ENCODE results near the gene DDX50.
A peak's percentile ranks its signal among the peaks of the same experiment; 100 is the strongest.
"Not testable (repeated sequence)": the region's sequence is repeated elsewhere in the genome, so short reads cannot be mapped to it uniquely, and the experiment has no call there.

Gene DDX50

GRCh38 chr10:68900427-68901104, 549 bp upstream of the DDX50 start:
- DNase-seq (ENCODE audit: extremely low read depth in 1 of 2, low read depth in 1 of 2), result no peak

GRCh38 chr10:68902382-68902781, 1.3 kb downstream of the DDX50 start:
- DNase-seq (ENCODE audit: extremely low read depth in 1 of 2, low read depth in 1 of 2), result no peak

DNA sequence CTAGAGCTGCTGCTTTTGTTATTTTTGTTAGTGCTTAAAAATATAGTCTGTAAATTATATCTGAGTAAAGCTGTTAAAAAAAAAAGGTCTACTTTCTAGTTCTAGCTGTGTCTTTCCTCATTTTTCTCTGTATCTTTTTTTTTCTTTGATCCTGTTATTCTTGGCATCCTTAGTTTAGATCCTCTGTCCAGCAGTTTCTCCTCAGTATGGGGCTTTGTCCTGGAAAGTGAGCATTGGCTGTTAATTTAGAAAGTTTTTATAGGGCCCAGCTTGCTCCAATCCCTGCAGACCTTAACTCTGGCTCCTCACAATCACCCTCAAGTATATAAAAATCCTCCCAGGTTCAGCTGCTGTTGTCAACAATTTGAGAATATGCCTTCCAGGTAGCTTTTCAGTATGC, 23.5 kb downstream of the DDX50 start:
- no peak for DNase-seq (ENCODE audit: extremely low read depth in 1 of 2, low read depth in 1 of 2)

- no peak for DNase-seq (ENCODE audit: extremely low read depth in 1 of 2, low read depth in 1 of 2)
Measured at GRCh38 chr10:68925489-68925888, 24.4 kb downstream of the DDX50 start.

- not testable (repeated sequence) for DNase-seq (ENCODE audit: extremely low read depth in 1 of 2, low read depth in 1 of 2)
Measured at GRCh38 chr10:68929157-68929556, 28.0 kb downstream of the DDX50 start.

GRCh38 chr10:68929888-68930287, 28.8 kb downstream of the DDX50 start:
- not testable (repeated sequence) for DNase-seq (ENCODE audit: extremely low read depth in 1 of 2, low read depth in 1 of 2)

DNA sequence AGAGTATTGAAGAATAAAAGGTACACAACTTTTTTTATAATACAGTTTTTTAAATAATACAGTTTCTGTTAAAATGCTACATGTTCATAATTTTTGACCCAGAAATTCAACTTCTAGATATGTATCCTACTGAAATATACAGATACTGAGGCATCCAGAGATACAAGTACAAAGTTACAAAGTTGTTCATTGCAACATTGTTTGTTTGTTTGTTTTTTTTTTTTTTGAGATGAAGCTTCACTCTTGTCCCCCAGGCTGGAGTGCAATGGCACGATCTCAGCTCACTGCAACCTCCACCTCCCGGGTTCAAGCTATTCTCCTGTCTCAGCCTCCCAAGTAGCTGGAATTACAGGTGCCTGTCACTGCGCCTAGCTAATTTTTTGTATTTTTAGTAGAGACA, 31.7 kb downstream of the DDX50 start:
- DNase-seq (ENCODE audit: extremely low read depth in 1 of 2, low read depth in 1 of 2), result not testable (repeated sequence)

DNA sequence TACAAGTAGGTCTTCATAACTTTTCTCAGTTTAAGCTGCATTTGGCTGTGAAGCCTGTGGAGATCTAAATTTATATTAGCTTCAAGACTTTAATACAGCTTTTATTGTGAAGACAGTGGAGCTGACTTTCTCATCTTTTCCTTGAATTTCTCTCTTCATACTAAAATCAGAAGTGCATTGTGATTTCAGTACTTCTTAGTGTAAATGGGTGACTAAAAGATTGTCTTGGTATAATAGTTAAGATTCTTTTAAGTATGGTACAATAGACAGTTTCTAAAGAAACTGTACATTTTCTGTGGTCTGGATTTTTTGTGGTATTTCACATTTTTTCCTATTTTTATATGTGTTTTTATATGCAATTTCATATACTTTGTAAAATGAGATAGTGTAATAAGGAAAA, 33.9 kb downstream of the DDX50 start:
- DNase-seq (ENCODE audit: extremely low read depth in 1 of 2, low read depth in 1 of 2), result no peak

DNA sequence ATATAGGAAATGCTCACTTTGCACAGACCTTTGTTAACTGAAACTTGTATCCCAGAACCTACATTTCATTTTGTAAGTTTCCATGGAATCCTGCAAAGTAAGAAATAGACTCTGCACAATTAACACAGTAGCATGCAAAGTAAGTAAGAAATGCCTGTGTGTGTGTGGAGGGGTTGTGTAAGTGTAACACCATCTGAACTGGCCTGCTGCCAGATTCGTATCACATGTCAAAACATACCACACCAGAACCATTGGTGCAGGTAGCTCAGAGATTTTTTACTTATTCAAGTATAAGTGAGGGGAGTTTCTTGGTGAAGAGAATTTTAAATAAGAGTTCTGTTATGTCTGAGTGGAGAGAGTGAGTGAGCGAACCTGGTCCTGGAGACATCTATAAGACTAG, 37.0 kb downstream of the DDX50 start:
- DNase-seq (ENCODE audit: extremely low read depth in 1 of 2, low read depth in 1 of 2), result no peak

DNA sequence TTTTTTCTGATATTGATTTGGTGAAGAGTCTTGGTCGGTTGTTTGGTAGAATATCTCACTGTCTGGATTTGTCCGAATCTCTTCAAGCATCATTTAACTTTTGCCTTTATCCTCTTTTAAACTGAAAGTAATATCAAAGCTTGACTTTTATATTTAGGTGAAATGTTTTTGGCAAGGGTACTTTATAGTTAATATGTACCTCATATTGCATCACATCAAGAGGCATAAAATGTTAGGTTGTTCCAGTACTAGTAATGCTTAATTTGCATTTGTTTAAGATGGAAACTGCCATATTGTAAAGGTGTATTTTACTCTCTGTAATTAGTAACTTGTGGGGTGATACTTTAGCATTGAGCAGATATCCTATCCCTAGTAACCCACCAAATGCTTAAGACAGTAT, 37.8 kb downstream of the DDX50 start:
- DNase-seq (ENCODE audit: extremely low read depth in 1 of 2, low read depth in 1 of 2), result no peak

- DNase-seq (ENCODE audit: extremely low read depth in 1 of 2, low read depth in 1 of 2), result not testable (repeated sequence)
Measured at GRCh38 chr10:68940917-68941316, 39.8 kb downstream of the DDX50 start.

DNA sequence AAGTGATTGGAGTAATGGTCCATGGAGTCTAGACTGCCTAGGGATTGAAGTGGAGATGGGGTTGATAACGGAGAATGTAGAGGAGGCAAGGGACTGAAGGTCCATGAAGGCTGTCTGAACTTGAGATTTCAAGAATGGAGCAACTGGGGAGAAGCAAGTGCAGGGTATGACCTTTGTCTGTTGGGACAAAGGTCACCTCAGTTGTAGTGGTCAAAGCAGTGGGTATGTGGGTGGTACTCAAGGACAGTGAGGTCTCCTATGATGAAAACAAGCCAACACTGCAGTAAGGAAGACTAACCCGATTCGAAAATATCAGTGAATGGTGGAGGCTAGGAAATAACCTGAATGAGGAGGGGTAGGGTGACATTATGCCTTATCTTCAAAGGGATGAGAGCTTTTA, 49.5 kb downstream of the DDX50 start:
- no peak for DNase-seq (ENCODE audit: extremely low read depth in 1 of 2, low read depth in 1 of 2)

- no peak for DNase-seq (ENCODE audit: extremely low read depth in 1 of 2, low read depth in 1 of 2)
Measured at GRCh38 chr10:68954904-68955303, 53.8 kb downstream of the DDX50 start.

GRCh38 chr10:68955355-68955831, 54.3 kb downstream of the DDX50 start:
- no peak for DNase-seq (ENCODE audit: extremely low read depth in 1 of 2, low read depth in 1 of 2)

DNA sequence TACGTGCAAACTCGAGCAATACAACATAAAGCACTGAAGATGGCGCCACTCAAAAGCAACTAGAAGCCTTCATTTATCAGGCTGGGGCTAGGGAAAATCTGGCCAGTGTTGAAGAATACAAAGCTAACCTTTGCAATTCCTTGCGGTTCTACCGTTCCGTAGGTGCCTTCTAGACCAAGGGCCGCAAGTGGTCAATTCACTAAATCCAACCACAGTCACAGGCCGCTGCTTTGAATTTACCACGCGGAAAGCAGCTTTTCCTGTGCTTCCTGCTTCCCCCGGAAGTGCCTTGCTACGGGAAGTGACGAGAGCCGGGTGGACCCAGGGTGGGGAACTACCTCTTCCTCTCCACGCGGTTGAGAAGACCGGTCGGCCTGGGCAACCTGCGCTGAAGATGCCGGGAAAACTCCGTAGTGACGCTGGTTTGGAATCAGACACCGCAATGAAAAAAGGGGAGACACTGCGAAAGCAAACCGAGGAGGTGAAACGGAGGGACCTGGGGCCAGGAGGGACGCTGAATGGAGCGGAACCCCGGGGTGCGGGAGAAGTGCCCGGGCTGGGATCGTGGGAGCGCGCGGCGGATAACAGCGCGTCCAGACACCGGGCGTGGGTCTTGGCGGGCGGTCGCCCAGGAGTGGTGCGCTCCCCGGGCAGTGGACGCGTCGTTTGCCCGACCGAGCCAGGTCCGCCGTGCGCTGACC, 54.9 kb downstream of the DDX50 start, which contains the start of gene DDX21:
Gene DDX21 (plus strand): TSS at position 339 of the 701 bp plus-strand sequence. CDS start 56 bp downstream, at position 395.
- peak; percentile 70 to 76 for DNase-seq (ENCODE audit: extremely low read depth in 1 of 2, low read depth in 1 of 2)

DNA sequence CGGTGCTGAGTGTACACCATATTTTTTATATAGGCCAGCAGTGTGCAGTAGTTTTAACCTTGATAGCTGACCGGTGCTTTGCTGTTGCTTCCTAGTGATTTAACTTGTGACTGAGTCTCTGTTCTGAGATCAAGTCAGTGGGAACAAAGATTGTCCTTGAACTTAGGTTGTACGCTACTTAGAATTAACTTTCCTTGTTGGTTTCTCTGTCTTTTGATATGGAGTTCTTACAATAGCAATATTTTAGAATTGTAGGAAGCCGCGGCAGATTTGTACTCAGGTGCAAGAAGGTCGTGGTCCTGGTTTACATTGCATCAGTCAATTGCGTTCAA, 56.1 kb downstream of the DDX50 start:
- no peak for DNase-seq (ENCODE audit: extremely low read depth in 1 of 2, low read depth in 1 of 2)

DNA sequence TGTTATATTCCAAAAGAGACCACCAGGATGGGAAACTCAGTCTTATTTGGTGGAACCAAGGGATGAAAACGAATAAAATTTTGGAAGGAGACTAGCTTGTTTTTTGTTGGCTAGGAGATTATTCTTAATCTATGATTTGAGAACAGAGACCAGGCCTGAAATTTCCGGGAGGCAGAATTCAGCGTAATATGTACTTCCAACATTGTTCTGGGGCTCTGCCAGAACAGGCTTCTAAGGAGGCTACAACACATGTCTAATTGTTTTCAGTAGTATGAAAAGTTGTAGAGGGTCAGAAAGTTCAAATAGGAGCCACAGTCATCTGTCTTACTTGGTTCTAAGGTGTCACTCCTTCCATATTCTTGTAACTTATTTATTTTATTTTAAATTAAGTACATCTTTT, 56.5 kb downstream of the DDX50 start:
- DNase-seq (ENCODE audit: extremely low read depth in 1 of 2, low read depth in 1 of 2), result no peak

DNA sequence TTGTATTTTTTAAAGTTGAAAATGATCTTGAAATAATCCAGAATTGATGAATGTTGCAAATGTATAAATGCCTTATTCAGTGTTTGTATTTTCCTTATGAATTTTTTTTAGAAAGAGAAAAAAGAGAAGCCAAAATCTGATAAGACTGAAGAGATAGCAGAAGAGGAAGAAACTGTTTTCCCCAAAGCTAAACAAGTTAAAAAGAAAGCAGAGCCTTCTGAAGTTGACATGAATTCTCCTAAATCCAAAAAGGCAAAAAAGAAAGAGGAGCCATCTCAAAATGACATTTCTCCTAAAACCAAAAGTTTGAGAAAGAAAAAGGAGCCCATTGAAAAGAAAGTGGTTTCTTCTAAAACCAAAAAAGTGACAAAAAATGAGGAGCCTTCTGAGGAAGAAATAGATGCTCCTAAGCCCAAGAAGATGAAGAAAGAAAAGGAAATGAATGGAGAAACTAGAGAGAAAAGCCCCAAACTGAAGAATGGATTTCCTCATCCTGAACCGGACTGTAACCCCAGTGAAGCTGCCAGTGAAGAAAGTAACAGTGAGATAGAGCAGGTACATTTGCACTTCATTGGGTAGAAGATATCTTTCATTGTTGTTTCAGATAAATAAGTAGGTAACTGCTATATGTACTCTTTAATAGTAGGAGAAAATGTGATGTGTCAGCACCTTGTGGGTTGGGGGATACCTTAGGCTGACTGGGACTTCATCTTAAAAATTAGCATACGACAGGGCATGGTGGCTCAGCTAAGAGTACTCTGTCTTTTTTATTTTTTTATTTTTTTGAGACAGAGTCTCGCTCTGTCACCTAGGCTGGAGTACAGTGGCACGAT, 58.8 kb downstream of the DDX50 start:
- DNase-seq (ENCODE audit: extremely low read depth in 1 of 2, low read depth in 1 of 2), result no peak

DNA sequence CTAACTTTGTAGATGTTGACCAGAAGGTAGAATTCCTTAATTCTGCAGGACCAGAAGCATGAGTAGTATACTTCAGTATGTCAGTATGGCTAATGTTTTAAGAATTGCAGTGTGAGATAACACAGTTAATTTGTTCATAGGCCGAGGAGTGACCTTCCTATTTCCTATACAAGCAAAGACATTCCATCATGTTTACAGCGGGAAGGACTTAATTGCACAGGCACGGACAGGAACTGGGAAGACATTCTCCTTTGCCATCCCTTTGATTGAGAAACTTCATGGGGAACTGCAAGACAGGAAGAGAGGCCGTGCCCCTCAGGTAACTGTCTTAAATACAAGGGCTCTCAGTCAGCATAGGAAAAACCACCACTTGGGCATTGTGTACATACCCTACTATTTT, 62.0 kb downstream of the DDX50 start:
- DNase-seq (ENCODE audit: extremely low read depth in 1 of 2, low read depth in 1 of 2), result no peak

GRCh38 chr10:68973975-68974374, 72.9 kb downstream of the DDX50 start:
- DNase-seq (ENCODE audit: extremely low read depth in 1 of 2, low read depth in 1 of 2), result no peak

DNA sequence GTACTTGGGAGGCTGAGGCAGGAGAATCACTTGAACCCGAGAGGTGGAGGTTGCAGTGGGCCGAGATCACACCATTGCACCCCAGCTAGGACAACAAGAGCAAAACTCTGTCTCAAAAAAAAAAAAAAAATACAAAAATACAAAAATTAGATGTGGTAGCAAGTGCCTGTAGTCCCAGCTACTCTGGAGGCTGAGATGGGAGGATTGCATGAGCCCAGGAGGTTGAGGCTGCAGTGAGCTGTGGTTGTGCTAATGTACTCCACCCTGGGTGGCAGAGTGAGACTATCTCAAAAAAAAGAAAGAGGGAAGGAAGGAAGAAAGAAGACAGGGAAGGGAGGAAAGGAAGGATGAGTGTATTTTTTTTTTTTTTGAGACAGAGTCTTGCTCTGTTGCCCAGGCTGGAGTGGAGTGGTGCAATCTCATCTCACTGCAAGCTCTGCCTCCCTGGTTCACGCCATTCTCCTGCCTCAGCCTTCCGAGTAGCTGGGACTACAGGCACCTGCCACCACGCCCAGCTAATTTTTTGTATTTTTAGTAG, 74.9 kb downstream of the DDX50 start:
- DNase-seq (ENCODE audit: extremely low read depth in 1 of 2, low read depth in 1 of 2), result not testable (repeated sequence)

All from activated CD8-positive, alpha-beta memory T cell treated with anti-CD3 and anti-CD28 coated beads for 1 hour (primary cell).